MM.1S (cell line): ENCODE results near the gene SAP30BP.

Source experiments
- EZH2 ChIP-seq: fragments of 300-600 bp; sonication (generic); optimal IDR thresholded peaks from 2 replicates; pipeline ENCODE3; 2017; ENCODE audit warnings: low read depth, mild to moderate bottlenecking, antibody characterized with exemption, low read length, mixed read lengths
- TF ChIP-seq, protein P1 (sequence below): fragments of 300-600 bp; sonication (generic); IDR thresholded peaks from 2 replicates; pipeline ENCODE4 v1.5.1; 2016; ENCODE audit warnings: antibody characterized with exemption, low read length, mixed read lengths

- TF ChIP-seq, protein P1, sequence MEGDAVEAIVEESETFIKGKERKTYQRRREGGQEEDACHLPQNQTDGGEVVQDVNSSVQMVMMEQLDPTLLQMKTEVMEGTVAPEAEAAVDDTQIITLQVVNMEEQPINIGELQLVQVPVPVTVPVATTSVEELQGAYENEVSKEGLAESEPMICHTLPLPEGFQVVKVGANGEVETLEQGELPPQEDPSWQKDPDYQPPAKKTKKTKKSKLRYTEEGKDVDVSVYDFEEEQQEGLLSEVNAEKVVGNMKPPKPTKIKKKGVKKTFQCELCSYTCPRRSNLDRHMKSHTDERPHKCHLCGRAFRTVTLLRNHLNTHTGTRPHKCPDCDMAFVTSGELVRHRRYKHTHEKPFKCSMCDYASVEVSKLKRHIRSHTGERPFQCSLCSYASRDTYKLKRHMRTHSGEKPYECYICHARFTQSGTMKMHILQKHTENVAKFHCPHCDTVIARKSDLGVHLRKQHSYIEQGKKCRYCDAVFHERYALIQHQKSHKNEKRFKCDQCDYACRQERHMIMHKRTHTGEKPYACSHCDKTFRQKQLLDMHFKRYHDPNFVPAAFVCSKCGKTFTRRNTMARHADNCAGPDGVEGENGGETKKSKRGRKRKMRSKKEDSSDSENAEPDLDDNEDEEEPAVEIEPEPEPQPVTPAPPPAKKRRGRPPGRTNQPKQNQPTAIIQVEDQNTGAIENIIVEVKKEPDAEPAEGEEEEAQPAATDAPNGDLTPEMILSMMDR: no peak
- no peak for TF ChIP-seq EZH2
Observed at GRCh38 chr17:75642182-75642783, 24.9 kb upstream of the SAP30BP start.
